ENCODE measurements around the gene MYO1G.
A peak's percentile ranks its signal among the peaks of the same experiment; 100 is the strongest.
"Not testable (repeated sequence)": the region's sequence is repeated elsewhere in the genome, so short reads cannot be mapped to it uniquely, and the experiment has no call there.

MYO1G gene

DNA sequence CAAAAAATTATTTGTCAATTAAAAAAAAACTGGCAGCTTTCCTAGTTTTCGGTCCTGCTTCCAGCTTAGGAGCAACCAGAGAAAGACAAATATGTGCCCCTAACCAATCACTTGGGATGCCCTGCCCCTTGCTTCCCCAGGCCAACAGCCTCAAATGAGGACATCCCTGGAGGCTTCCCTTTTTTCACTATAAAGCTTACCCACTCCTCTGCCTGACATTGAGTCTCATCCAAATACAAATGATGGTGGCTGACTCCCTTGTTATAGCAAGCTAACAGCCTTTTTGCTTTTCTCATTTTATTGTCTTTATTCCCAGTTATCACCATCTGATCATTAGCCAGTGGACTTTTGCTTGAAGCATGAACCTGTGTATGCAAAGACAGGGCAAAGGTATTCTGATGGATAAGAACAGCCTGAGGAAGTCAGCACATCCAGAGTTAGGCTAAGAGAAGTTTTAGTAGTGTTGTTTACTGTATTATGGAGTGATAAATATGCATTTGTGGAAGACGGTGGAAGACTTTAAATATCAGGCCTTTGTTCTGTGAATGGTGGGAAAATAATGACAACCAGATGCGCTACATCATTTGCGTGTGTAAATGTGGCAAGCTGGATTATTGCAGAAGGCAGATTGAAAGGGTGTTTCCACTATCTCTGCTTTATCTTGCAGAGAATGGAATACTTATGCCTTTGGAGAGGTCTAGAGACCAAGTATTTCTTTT is 19.5 kb upstream of the MYO1G start:
- no peak for DNase-seq

DNA sequence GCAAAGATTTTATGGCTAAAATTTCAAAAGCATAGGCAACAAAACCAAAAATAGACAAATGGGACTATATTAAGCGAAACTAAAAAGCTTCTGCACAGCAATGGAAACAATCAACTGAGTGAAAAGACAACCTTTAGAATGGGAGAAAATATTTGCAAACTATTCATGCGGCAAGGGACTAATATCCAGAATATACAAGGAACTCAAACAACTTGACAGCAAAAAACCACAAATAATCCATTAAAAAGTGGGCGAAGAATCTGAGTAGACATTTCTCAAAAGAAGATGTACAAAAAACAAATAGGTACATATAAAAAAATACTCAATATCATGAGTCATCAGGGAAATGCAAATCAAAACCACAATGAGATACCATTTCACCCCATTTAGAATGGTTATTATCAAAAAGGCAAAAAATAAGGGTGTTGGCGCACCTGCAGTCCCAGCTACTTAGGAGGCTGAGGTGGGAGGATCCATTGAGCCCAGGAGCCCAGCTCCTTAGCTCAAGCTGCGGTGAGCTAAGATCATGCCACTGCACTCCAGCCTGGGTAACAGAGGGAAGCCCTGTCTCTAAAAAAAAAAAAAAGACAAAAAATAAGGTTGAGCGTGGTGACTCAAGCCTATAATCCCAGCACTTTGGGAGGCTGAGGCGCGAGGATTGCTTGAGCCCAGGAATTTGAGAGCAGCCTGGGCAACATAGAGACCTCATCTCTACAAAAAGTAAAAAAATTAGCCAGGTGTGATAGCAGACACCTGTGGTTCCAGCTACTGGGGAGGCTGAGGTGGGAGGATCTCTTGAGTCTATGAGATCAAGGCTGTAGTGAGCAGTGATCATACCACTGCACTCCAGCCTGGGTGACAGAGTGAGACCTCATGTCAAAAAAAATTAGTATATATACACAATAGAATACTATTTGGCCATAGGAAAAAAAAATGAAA is 17.0 kb upstream of the MYO1G start:
- no peak for DNase-seq

DNA sequence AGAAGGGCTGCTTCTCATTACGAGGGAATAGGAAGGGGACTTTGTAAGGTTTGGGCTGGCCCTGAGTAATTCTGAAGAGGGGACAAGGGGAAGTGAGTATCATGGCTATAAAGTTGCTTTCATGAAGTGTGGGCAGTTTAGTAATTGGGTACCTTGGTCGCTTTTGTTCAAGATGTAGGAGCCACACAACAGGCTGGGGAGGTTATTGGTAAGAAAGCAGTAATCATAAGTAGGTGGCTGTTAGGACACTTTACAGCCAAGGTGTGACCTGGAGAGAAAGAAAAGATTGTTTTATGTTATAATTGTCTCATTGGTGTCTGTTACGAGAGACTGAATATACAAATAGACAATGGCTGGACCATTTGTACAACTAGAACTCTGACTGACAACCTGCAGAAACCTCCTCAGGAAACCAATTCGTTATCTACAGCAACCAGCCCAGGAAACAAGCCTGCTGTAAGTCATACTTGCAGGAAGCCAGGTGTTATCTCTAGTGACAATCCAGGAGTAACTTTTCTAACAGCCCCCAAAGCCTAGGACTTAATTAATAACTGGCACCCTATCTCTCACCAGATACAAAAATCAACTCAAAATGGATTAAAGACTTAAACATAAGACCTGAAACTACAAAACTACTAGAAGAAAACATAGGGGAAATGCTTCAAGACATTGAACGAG is 16.2 kb upstream of the MYO1G start:
- no peak for DNase-seq

DNA sequence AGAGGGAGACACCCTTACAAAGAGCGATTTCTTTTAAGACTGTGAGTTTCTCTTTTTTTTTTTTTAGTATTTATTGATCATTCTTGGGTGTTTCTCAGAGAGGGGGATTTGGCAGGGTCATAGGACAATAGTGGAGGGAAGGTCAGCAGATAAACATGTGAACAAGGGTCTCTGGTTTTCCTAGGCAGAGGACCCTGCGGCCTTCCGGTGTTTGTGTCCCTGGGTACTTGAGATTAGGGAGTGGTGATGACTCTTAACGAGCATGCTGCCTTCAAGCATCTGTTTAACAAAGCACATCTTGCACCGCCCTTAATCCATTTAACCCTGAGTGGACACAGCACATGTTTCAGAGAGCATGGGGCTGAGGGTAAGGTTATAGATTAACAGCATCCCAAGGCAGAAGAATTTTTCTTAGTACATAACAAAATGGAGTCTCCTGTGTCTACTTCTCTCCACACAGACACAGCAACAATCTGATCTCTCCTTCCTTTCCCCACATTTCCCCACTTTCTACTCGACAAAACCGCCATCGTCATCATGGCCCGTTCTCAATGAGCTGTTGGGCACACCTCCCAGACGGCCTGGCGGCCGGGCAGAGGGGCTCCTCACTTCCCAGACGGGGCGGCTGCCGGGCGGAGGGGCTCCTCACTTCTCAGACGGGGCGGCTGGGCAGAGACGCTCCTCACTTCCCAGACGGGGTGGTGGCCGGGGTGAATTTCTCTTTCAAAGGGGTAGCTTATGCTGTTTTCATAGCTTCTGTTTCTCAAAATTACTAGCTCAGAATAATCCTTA is 13.4 kb upstream of the MYO1G start:
- DNase-seq: not testable (repeated sequence)

DNA sequence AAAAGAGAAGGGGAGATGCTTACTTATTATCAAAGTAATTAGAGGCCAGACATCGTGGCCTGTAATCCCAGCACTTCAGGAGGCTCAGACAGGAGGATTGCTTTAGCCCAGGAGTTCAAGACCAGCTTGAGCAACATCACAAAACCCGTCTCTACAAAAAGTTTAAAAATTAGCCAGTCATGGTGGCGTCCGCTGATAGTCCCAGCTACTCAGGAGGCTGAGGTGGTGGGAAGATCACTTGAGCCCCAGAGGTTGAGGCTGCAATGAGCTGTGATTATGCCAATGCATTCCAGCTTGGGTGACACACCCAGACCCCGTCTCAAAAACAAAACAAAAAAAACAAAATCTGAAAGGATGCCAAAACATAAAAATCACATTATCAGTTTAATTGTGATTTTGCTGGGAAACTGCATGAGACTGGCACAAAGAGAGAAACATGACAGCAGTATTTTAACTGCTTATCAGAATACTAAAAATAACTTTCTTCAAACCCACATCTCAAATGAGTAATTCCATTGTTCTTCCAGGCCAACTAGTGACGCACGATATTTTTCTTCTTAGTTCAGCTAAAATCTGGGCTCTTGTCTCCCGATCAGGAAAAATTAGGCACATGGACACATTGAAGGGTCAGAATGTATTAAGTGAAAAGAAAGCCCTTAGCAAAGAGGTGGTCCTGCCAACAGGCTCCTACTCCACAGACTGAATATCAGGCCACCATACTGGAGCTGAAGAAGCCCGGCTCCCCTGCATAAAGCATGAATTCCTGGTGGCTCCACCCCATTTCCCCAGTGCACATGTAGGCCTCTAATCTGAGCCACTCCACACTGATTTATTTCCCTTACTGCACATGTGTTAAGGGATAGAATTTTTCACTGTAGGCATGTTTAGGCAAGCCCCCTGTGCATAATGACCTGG is 11.6 kb upstream of the MYO1G start:
- no peak for DNase-seq

DNA sequence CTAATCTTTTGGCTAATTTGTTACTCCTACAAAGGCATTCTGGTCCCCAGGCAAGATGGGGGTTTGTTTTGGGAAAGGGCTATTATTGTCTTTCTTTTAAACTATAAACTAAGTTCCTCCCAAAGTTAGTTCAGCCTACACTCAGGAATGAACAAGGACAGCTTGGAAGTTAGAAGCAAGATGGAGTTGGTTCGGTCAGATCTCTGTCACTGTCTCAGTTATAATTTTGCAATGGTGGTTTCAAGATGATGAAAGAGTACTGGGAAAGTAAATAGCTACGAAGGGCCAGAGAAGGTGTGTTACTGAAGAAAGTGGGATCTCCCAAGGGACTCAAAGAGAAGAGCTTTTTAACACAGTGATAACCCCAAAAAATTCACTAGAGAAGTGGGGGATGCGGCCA is 10.3 kb upstream of the MYO1G start:
- no peak for DNase-seq

DNA sequence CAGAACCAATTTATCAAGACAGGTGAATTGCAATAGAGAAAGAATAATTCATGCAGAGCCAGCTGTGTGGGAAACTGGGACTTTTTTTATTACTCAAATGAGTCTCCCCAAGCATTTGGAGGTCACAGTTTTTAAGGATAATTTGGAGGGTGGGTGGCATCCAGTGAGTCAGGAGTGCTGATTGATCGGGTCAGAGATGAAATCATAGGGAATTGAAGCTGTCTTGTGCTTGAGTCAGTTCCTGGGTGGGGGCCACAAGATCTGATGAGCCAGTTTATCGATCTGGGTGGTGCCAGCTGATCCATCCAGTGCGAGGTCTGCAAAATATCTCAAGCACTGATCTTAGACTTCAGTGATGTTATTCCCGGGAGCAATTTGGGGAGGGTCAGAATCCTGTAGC is 9.9 kb upstream of the MYO1G start:
- no peak for DNase-seq

DNA sequence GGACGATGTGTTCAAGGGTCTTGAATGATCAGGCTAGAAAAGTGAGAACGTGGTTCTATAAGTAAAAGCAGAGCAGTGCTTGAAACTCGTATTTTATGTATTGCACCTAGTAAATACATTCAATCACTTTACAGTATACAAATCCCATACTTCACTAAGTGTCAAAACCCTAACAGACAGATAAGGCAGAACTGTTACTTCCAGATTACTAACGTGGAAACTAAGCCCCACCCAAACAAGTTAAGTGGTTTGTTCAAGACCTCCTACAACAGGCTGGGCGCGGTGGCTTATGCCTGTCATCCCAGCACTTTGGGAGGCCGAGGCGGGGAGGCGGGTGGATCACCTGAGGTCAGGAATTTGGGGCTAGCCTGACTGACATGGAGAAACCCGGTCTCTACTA is 9.2 kb upstream of the MYO1G start:
- no peak for DNase-seq

DNA sequence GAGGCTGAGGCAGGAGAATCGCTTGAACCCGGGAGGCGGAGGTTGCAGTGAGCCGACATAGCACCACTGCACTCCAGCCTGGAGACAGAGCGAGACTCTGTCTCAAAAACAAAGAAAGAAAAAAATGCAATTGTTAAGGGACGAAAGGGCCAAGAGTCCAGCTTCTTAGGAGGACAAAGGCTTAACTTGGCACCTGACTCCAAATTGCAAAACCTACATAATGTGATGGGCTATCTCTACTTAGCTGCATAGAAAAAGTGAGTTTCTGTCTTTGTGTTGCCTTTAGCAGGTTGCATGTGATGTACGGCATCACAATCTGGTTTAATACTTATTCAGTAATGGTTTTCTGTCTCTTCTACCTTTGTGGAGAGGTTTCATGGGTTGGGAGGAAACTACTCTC is 8.6 kb upstream of the MYO1G start:
- no peak for DNase-seq

DNA sequence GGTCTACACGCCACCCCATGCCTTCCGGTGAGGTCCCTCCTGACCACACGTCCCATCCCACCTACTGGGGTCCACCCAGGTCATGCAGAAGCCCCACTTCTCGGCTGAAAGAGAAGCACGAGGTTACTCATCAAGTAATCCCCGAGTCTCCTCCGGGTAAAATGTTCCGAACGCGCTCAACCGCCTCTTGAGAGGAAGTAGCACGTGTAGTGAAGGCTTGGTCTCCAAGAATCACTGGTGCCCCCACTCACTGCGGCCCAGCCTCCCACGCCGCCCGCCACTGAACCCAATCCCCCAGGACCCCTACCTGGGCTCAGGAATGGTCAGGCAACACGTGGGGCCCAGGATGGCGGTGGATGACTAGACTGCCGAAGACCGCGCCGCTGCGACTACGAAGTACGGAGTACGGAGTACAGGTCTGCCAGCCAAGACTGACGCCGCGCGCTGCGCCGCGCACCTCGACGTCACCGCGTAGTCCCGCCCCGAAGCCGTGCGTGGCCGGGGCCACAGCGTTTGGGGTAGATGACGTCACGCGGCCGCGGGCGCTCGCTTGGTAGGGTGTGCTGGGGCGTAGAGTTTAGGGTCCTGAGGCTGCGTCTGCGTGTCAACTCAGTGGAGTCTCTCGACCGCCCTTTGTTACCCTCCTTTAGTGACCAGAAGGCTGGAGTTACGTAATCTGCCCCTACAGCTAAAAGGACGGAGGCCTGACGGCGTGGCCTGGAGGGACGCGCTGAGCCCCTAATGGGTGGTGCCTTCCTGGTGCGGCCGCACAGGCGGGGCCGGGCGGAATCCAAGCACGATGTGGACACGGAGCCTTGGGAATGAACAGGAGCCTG is 7.6 kb upstream of the MYO1G start:
- DNase-seq: peak; percentile 62

DNA sequence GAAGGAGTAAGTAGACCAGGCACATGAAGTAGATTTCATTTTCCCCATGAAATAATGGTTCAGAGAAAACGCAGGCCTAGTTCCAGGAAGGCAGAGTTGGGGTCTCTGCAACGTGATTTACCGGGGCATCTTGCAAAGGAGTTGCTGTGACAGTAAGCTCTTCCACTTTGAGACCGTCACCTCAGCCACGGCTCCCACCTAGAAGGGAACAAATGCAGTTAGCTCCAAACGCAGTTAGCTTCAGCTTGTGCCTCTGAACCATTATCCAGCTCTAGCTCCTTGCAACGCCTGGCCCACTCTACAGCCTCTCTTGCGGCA is 7.0 kb upstream of the MYO1G start:
- DNase-seq: no peak

DNA sequence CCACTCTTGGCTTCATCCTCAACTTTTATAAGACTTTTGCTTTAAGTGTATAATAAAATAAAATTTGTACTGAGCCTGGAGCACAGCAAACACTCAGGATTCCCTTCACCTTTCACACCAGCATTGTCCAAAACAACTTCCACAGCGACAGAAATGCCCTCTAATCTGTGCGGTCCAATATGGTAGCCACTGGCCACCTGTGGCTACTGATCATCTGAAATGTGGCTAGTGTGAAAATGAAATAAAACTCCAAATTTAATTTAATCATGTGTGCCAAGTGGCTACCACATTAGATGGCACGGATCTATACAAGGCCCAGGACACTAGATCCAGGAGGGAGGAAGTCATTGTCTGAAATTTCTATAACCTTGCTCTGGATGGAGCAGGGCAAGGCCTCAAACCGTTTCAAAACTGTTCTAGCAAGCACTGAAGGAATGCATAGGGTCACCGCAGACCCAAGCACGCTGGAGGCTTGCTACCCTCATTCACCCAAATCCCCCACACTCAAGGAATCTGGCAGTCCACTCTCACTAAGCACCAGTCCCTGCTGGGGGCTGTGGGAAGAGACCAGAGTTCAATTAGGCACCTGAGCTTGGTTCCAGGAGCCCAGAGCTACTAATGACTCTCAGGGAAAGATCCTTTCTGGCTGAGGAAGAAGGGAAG is 6.3 kb upstream of the MYO1G start:
- no peak for DNase-seq

DNA sequence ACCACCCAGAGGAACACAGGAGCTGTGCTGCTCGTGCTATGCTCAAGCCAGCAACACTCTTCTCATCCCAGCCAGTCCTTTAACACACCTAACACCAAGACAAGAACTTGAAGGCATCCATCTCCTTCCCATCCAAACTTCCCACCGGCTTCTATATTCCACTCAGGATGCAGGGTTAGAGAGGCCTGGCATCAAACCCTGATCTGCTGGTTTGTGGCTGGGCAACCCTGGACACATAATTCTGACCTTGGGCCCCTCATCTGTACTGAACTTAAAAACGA is 5.6 kb upstream of the MYO1G start:
- no peak for DNase-seq

DNA sequence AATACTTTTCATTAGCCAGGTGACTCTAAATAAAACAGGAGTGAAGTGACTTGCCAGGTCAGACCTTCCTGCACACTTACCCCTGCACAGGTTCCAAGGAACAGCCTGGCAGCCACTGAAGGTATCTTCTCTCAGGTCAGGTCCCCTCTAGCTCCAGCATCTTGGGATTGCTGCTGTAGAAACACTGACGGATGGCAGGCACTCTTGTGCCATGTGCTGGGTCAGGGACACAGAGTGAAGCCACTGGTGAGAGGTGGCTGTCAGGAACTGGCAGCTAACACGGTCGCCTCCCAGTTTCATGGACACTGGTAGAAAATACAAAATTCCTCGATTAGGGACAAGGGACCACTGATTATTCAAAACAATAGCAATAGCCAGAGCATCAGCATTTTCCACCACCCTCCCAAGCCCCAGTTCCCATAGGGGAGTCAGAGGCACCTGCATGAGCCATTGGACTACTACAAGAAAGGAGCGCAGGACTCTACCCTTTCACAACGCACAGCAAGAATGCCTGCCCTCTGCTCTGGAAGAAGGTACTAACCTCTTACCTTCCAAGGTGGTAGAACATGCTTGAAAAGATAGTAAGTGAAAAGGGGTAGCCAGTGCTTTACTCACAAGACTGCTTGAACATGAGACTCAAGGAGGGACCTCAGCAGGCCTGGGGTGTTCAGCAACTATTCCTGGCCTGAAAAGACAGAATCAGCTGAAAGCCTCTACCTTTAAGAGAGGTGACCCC is 5.1 kb upstream of the MYO1G start:
- DNase-seq: no peak

DNA sequence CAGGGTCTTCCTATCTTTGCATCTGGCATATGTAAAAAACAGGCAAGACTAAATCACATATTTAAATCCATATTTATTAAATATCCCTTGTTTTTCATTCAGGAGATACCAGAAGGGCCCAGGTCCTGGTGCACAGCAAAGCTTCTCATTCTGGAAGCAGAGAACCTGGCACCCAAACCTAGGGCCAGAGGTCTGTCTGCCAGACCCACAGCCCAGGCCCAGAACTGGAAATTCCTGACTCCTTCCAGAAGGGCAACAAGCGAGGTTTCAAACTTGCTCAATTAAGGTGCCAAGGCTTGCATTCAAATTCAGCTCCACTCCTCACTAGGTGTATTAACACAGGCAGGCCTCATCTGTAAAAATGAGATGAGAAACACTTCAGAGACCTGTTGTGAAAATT is 4.2 kb upstream of the MYO1G start:
- no peak for DNase-seq

DNA sequence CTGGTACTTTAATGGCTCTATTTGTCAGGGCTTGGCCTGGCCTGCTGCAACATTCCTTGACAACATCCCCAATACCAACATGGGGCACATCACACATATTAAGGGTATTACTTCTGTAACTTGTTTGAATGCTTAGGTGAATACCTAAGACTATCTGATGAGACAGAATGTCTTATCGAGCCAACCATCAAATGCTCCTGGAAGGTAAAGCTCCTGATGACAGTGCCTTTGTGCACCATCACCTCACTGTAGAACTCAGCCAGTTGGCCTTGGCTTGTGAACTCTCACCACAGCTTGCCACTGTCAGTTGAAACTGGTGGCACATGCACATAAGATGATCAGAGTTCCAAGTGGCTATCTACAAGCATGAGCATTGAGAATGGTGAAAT is 3.7 kb upstream of the MYO1G start:
- no peak for DNase-seq

DNA sequence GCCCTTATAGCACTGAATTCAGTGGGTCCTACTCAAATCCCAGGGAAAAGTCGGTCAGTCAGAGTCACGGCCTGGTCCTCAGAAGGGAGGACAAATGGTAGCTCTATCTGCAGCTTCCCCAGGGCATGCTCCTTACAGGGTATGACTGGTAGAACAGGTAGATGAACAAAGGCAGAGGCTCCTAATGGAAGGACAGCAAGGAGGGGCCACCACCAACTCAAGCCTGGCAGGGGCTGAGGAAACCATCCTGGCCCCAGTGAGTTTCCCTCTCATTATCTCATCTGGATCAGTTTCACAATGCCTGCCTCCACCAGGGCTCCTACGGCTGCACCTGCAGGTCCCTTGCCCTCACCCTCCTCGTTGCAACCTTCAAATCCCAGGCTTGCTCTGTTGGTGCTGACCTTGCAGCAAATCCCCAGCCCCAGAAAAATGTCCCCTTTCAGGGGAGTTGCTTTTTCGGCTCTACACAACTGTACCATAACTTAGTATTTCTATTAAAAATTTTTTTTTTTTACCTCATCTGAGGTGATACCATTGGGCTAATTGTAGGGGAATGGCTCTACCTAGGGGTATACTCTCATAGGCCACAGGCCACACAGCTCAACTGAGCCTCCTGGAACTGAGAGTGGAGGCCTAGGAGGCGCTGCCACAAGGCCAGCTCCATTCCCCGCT is 2.4 kb upstream of the MYO1G start:
- DNase-seq: no peak

DNA sequence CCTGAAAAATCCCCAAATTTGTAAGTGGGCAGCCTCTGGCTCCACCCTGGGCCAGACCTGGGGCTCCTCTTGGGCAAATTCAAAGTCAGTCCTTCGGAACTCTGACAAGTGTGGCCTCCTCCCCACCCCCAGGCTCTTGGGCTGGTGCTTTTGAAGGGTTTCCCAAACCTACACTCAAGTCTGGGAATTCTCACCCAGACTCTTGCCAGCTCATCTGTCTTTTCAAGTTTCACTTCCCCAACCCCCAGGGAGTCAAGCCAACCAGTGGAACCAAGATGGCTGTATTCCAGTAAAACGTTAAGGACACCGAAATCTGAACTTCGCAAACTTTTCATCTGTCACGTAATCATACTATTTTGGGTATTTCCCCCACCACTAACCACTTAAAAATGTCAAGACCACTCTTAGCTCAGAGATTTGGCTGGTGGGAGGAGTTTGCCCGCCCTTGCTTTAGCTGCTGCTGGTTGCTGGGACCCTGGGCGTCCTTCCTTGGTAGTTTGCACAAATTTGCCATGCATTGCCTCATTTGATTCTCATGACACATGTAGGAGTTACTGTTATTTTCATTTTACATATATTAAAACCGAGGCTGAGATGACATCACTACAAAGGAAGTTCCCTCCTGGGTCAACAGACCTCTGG is 1.7 kb upstream of the MYO1G start:
- DNase-seq: no peak
